Measurements from ENCODE around the gene ATP2B2.

The ATP2B2 gene

DNA sequence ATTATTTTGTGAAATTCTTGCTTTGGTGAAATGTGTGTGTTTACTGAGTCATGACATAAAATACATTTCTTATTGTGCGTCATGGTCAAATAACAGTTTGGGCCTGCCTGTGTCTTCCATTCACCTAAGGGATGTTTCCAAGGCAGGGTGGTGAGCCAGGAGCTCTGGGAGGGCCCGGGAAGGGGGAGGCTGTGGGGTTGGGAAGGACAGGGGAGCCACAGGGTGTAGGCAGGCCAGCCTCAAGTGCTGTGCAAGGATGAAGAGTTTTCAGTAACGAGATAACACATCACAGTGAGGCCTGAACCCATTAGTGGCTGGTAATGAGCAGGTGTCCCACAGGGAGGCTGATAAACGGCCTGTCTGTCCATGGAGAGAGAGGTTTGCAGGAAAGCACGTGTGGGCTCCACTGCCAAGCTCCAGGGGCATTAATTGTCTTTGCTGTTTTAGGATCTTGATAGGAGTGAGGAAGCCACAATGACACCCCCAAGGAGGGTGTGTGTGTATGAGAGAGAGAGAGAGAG lies 148.9 kb downstream of the ATP2B2 start:
- no peak for DNase-seq

DNA sequence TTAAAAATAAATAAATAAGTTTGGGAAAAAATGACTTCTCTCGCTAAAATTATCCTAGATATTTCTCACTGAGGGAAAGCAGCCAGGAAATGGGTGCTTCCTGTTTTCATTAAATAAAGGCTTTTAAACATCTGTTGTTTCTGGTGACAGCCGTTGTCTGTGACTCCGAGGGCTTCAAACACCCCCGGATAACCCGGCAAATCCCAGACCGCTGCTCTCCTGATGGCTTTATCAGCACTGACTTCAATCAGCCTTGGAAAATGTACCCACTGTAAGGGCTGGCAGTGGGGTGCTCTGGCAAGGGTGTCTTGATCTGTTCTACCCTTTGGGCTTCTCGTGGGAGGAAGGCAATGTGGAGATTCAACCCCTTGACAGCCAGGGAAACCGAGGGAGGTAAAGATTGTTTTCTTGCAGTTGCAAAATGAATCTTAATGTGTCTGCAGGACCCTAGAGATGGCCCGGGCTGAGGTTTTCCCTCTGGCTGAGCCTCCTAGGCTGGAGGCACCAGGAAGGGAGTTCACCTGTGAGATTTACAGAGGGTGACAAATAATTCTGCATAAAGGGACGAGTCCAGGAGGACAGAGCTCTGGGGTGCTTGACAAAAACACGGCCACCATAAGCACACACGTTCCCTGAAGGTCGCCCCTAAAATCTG lies 150.9 kb downstream of the ATP2B2 start:
- no peak for DNase-seq

DNA sequence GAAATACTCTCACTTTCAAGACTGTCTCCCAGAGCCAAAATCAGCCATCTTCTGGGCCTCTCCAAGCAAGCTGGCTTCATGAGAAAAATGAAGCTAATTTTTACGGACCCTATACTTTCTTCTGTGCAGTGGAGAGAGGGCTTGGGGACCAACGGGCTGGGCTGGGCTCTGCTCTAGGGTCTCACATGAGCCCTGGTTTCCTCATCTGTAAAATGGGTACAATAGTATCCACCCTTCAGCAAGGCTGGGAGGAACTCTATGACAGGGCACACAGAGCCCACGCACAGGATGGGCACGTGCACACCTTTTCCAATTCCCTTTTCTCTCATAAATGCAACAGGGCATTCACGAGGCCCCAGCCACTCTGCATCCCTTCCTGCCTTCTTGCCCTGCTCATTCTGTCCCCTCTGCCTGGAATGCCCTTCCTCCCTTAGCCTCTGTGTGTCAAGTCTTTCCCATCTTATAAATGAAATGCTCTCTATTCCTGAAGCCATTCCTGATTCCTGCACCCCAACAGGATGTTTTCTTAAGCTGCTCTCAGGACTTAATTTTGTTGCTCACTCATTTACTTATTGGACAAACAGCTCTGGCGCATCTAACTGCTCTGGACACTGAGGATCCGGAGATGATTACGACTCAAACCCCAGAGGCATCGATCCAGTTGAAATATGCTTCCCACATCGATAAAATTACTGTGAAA lies 151.6 kb downstream of the ATP2B2 start:
- DNase-seq = no peak

GRCh38 chr3:10353160-10353559 lies 152.2 kb downstream of the ATP2B2 start:
- no peak for DNase-seq

GRCh38 chr3:10352146-10352911 lies 153.1 kb downstream of the ATP2B2 start:
- no peak for DNase-seq

DNA sequence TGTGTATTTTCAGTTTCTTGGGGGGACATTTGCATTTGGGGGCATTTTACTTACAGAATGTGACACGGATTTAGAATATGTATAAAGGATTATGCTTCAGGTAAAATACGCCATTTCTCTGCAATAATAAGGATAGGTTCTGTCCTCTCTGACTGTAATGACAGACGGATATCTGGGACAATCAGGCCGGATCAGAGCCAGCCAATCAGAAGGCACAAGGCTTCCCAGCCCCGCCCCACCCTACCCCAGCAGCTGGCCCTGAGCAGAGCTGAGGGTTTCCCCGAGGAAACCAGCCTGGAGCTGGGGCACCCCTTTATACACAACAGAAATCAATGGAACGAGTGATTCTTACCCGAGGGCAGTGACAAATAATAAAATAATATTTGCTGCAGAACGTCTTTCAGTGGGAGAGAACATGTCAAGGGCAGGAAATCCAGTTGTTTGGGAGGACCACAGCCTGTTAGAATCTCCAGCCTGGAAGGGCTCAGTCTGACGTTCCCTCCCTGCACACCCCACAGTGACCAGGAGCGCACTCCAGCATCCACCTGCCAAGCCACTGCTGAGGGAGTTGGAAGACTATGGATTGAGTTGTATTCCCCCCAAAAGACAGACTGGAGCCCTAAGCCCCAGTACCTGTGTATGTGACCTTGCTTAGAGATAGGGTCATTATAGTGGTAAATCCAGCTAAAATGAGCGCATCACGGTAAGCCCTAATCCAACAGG lies 154.2 kb downstream of the ATP2B2 start:
- DNase-seq = no peak

DNA sequence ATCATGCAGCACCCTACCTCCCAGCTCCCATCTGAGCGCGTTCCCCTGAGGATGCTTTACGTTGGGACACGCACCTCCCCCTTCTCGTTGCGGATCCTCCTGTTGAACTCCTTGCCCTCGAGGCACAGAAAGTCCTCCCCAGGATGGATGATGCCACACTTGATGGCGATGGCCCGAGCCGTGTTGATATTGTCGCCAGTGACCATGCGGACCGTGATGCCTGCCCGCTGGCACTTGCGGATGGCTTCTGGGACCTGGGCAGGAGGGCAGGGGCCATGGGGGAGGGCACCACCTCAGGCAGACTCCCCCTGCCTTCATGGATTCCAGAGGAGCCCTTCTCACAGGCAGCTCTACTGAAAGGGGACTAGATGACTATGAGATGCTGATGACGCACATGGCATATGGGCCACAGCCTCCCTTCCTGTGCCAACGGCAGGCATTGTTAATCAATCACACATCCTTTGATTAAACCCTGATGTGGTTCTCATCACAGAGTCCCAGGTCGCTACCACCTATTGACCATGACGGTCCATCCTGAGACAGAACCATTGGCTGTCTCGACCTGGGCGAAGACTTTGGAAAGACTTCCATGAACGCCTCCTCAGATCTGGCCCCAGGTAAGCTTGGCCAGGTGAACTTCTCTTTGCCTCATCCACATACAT lies 154.9 kb downstream of the ATP2B2 start:
- no peak for DNase-seq

GRCh38 chr3:10349801-10350200 lies 155.6 kb downstream of the ATP2B2 start:
- no peak for DNase-seq

DNA sequence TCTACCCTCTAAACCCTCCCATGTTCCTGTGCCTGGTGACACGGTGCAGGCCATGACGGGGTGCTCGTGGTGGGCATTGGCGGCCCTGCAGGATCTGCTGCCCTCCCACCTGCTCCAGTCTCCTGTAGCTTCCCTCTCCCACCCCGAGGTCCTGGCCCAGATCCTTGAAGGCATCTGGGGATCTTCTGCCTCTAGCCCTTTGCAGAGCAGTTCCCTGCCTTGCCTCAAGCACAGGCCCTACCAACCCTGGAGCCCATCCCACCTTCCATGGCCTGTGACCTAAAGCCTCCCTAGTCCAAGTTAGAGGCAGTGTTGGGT lies 157.0 kb downstream of the ATP2B2 start:
- no peak for DNase-seq

- DNase-seq = no peak
Observed at GRCh38 chr3:10347648-10348403, 157.6 kb downstream of the ATP2B2 start.

DNA sequence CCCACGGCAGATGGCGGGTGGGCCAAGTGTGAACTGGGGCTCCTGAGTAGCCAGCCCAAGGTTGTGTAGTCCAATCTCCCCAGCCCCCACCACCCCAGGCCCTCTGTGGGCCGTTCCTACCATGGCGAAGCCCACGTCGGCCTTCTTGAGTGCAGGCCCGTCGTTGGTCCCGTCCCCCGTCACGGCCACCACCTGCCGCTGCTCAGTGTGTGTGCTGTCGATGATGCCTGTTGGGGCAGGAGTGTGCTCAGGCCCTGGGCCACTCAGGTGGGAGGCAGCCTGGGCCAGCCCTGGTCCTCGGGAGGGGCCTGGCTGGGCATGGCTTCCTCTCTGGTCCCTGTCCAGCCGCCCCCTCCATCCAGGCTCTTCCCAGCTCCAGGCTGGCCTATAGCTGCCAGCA lies 159.5 kb downstream of the ATP2B2 start:
- no peak for DNase-seq

- DNase-seq = no peak
Observed at GRCh38 chr3:10344944-10345575, 160.3 kb downstream of the ATP2B2 start.

- DNase-seq = no peak
Observed at GRCh38 chr3:10344147-10344943, 161.0 kb downstream of the ATP2B2 start.

DNA sequence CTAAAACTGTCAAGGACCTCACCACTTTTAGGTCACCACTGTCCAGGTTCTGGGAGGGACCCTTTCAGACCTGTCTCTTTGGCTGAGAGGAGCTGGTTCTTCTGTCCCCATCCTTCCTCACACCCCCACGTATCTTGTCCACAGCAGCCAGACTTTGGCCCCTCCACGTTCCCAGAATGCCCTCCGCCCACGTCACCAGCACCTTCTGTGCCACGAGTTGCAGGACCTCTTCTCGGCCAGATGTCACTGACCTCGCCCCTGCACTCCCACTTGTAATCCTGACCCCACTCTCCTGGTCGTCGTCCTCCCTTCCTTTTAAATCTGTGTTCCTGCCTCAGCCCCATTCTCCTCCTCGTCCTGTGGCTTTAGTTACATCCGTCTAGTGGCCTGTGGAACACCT lies 161.9 kb downstream of the ATP2B2 start:
- no peak for DNase-seq

DNA sequence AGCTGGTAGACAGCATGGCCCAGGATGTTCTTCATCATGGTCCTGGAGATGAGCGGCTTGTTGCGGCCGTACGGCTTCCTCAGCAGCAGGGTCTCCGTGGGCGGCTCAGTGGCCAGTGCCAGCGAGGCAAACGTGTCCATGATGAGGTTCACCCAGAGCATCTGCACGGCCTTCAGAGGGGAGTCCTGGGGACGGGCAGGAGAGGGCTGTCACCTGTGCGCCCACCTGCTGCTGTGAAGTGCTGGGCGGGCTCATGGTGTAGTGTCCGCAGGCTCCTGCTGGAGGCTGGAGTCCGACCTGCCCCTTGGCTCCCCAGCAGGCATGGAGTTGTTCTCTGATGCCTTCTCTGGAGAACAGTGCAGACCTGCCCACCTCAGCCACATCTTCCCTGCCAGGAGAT lies 162.6 kb downstream of the ATP2B2 start:
- no peak for DNase-seq

DNA sequence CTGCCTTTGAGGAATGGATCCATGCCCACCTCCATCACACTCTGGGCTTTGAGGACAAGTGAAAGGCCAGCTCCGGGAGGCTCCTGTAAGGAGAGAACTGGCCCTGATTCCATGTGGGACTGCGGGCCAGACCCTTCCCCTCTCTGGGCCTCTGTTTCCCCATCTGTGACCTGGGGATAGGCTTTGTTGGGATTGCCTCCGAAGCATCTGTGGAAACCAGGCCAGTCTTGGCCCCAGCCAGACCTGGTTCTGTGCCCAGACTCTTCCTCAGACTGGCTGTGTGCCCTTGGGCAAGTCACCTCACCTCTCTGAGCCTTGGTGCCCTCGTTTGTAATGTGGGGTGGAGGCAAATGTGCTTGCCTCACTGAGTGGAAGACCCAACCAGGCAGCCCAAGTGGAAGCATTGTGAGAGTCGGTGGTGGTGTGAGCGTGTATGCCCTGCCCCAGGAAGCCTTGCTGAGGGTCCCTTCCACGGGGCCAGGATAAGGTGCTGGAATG lies 163.4 kb downstream of the ATP2B2 start:
- no peak for DNase-seq

DNA sequence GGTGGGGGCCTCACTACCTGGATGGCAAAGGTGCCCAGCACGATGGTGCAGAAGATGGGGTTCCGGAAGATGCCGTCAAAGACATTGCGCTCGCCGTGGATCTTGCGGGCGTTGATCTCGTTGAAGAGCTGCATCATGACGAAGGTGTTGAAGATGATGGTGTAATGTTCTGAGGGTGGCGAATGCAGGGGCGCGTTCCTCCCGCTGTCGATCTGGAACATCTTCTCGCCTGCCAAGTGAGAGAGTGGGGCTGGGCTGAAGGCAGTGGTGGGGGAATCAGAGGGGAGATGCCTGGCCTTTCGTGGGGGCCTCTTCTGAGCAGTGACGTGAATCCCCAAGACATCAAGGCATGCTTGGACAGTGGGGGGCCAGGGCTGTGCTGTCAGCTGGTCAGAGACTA lies 164.9 kb downstream of the ATP2B2 start:
- no peak for DNase-seq

DNA sequence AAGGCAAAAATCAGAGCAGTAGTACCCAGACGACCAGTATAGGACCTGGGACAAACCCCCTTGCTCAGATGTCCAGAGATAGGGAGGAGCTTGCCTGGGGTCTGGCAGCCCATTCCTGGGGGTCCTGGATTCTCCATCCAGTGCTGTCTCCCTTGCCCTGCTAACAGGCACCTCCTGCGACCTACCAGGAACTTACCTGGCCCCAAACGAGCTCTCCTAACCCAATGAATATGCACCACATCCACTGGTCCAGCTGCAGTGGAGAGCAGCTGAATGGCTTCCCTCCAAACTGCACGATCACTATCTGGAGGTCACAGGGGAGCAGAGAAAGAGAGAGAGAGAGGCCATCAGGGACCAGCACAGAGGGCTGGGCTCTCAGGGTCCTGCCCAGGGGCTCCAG lies 165.3 kb downstream of the ATP2B2 start:
- DNase-seq = no peak

- no peak for DNase-seq
Observed at GRCh38 chr3:10339376-10339955, 165.9 kb downstream of the ATP2B2 start.

Data from NK-92 treated with Interleukin-12 subunit alpha and Interleukin-12 subunit beta, amount 100 ng/mL, for 24 hours (cell line).